Coronary artery (tissue), 2 donors: ENCODE measurements around the gene HSPA1L.
A peak's percentile ranks its signal among the peaks of the same experiment; 100 is the strongest.
"Not testable (repeated sequence)": the region's sequence is repeated elsewhere in the genome, so short reads cannot be mapped to it uniquely, and the experiment has no call there.

ENCODE experiments used
- DNase-seq: peaks from one replicate; pipeline ENCODE4 v3.0.0-alpha.2; 2017; ENCODE audit warnings: low spot score
- H3K27ac ChIP-seq, 2 donors: fragments of 200-600 bp; sonication (generic); one replicate each; pipeline ENCODE4 v1.5.1; 2016 to 2019
- H3K4me3 ChIP-seq: fragments of 200-600 bp; sonication (generic); 2 replicates; pipeline ENCODE4 v1.5.1; 2016; ENCODE audit warnings: mild to moderate bottlenecking, moderate library complexity
- TF ChIP-seq, protein P1 (sequence below): fragments of 200-600 bp; sonication (generic); IDR thresholded peaks from one replicate; pipeline ENCODE4 v1.5.1; 2019; ENCODE audit warnings: antibody characterized with exemption

Gene HSPA1L

DNA sequence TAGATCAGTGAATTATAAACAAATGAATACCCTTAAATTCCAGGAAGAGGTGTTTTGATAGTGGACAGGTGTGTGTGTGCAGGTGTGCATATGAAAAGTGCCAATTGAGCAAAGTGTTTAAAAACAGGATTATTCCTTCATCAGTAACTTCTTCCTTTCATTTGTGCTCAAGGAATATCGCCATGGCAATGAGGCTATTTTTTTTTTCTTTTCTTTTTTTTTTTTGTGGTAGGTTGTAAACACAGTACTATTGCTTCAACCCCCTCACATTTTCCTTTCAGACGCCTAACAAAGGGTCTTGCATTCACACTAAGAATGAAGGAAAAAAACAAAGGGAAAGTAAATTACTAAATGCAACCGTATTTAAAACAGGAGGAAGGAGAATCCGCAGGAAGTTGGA, 10.5 kb upstream of the HSPA1L start:
- no peak for DNase-seq
- TF ChIP-seq, protein P1, sequence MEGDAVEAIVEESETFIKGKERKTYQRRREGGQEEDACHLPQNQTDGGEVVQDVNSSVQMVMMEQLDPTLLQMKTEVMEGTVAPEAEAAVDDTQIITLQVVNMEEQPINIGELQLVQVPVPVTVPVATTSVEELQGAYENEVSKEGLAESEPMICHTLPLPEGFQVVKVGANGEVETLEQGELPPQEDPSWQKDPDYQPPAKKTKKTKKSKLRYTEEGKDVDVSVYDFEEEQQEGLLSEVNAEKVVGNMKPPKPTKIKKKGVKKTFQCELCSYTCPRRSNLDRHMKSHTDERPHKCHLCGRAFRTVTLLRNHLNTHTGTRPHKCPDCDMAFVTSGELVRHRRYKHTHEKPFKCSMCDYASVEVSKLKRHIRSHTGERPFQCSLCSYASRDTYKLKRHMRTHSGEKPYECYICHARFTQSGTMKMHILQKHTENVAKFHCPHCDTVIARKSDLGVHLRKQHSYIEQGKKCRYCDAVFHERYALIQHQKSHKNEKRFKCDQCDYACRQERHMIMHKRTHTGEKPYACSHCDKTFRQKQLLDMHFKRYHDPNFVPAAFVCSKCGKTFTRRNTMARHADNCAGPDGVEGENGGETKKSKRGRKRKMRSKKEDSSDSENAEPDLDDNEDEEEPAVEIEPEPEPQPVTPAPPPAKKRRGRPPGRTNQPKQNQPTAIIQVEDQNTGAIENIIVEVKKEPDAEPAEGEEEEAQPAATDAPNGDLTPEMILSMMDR = no peak
- Histone ChIP-seq H3K4me3 (no peak overlapping the region), H3K27ac (peak overlapping the region; percentile 92 to 96)

DNA sequence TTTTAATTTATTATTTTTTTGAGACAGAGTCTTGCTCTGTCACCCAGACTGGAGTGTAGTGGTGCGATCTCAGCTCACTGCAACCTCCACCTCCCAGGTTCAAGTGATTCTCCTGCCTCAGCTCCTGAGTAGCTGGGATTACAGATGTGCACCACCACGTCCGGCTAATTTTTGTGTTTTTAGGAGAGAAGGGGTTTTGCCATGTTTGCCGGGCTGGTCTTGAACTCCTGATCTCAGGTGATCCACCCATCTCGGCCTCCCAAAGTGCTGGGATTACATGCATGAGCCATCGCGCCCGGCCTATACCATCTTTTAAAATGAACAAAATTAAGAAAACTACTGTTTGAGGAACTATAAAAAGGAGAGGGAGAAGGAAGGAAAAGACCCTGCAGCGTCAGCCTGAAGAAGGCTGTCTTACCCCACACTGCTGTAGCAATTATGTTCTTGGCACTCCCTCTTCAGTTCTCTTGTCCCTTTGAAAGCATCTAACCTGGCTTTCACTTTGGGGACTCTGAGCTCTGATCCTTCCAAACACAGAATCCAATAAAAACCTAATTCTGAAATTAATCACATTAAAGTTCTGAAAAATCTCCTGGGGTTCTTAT, 8.6 kb upstream of the HSPA1L start:
- peak overlapping the region; percentile 71 to 93 for H3K27ac ChIP-seq
- H3K4me3 ChIP-seq = not testable (repeated sequence)

DNA sequence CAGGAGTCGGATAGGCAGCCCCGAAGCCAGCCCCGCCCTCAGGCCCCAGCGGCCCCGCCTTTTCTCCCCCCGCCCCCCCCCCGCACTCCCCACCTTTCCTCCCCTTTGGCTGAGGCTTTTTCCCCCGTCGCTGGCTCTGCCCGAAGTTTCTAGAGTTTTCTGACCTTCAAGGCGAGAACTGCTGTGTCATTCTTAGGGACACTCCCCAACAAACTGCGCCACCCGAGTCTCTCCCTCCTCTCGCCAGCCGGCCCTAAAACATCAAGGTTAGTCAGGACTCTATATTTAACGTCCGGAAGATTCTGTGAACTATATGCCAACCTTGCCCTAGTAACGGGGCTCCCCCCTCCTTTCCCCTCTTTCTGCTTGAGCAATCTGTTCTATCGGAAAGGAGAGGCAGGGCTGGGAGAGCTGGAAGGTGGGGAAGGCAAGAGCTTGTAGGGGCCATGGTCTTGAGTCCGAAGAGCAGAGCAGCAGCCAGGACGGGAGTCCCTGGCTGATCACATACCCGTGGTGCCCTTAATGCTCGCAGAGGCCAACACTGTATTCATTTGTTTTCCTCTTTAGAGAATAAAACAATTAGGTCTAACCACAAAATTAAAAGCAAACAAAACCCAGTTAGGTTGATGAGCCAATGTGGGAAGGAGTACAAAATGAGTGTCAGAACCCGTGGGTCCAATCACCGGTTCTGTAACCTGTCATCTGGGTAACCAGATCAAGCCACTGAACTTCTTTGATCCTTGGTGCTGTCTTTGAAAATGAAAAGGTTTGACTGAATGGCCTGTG, 7.1 kb upstream of the HSPA1L start:
- Histone ChIP-seq H3K27ac (peak overlapping the region; percentile 93 to 97), H3K4me3 (peak overlapping the region; percentile 74)
- DNase-seq = peak; percentile 97
- TF ChIP-seq, protein P1 = no peak

More for the DNA sequence above, 8.6 kb upstream of the HSPA1L start:
- DNase-seq = not testable (repeated sequence)

DNA sequence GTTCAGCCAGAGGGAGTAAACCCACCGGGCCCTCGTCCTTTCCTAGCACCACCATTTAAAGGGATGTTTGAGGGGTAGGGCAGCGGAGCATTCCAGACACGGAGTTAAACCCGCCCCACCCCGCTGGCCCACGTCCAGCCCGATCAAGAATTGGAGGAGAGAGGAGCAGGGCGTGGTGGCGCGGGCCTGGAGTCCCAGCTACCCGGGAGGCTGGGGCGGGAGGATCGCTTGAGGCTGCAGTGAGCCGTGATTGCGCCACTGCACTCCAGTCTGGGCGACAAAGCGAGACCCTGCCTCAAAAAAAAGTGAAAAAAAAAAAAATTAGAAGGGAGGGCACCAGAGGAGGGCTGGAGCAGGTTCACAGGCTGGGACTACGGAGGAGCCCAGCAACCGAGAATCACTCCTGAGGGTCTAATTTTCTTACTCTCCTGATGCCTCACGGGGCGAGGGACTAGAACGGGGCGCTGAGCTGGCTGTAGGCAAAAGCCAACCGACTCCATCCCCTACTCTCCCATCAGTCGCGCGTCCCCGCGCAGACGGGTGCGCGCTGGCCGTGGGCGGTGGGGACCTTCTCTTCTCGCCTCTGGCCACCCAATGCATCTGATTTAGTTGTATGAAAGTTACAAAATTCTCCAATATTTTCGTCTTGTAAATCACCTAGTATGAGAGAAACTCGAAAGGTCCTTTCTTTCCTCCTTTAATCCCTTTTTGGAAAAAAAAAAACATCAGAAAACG, 6.4 kb upstream of the HSPA1L start:
- H3K4me3 ChIP-seq = peak overlapping the region; percentile 74
- no peak for DNase-seq
- H3K27ac ChIP-seq = peak overlapping the region; percentile 93 to 97
- TF ChIP-seq, protein P1 = no peak

DNA sequence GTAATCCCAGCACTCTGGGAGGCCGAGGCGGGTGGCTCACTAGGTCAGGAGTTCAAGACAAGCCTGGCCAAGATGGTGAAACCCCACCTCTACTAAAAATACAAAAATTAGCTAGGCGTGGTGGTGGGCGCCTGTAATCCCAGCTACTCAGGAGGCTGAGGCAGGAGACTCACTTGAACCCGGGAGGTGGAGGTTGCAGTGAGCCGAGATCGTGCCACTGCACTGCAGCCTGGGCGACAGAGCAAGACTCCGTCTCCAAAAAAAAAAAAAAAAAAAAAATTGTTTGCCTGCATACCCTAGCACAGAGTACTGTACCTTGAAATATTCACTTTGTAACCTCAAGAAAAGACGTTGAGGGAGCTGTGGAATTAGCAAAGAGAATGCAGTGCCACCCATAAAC, 5.3 kb upstream of the HSPA1L start:
- not testable (repeated sequence) for H3K4me3 ChIP-seq, DNase-seq
- H3K27ac ChIP-seq = peak overlapping the region; percentile 93 to 97

DNA sequence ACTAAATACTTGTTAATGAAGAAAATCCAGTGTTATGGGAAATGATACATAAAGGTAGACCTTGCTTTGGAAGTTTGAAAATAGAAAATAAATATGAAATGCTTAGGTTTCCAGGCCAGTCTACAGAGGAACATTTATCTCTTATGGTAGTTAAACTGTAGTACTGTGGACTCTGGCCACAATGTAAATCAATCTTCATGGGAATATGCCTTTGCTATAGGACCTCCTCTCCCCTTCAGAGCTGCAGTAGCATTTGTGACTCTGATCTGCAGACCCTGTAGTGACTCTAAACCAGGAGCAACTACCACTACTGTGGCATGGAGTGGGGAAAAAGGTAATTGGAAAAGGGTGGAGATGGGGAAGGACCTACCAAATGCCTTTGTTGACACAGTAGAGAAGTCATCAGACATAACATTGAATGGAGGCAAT, 4.8 kb upstream of the HSPA1L start:
- no peak for DNase-seq
- no peak overlapping the region for H3K4me3 ChIP-seq
- peak overlapping the region in 1 of 2 donors; percentile 92 for H3K27ac ChIP-seq
- TF ChIP-seq, protein P1 = no peak

DNA sequence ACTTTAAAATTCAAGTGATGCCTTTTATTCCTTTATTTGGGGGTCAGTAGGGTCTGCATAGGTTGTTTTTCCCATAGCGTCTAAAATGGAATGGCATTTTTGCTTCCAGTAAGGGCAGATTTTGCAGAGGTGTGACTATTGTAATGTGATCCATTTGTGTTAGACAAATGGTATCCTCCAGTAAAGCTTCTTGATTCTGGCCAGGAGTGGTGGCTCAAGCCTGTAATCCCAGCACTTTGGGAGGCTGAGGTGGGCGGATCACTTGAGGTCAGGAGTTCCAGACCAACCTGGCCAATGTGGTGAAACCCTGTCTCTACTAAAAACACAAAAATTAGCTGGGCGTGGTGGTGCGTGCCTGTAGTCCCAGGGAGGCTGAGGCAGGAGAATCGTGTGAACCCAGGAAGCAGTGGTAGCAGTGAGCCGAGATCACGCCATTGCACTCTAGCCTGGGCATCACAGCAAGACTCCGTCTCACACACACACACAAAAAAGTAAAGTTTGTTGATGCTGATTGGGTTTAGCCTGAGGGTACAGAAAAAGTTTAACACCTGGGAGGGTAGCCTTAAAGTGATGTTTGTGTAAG, 2.9 kb upstream of the HSPA1L start:
- H3K4me3 ChIP-seq = peak overlapping the region; percentile 68
- peak overlapping the region; percentile 69 to 92 for H3K27ac ChIP-seq
- DNase-seq = not testable (repeated sequence)

DNA sequence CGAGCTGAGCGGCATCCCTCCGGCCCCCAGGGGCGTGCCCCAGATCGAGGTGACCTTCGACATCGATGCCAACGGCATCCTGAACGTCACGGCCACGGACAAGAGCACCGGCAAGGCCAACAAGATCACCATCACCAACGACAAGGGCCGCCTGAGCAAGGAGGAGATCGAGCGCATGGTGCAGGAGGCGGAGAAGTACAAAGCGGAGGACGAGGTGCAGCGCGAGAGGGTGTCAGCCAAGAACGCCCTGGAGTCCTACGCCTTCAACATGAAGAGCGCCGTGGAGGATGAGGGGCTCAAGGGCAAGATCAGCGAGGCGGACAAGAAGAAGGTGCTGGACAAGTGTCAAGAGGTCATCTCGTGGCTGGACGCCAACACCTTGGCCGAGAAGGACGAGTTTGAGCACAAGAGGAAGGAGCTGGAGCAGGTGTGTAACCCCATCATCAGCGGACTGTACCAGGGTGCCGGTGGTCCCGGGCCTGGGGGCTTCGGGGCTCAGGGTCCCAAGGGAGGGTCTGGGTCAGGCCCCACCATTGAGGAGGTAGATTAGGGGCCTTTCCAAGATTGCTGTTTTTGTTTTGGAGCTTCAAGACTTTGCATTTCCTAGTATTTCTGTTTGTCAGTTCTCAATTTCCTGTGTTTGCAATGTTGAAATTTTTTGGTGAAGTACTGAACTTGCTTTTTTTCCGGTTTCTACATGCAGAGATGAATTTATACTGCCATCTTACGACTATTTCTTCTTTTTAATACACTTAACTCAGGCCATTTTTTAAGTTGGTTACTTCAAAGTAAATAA, 2.2 kb upstream of the HSPA1L start:
- not testable (repeated sequence) for DNase-seq
- Histone ChIP-seq H3K27ac (peak overlapping the region; percentile 69 to 92), H3K4me3 (peak overlapping the region; percentile 68)
